ENCODE data around the gene TENT5C. TPM values are rescaled to one million over a fixed set of nuclear protein-coding genes. Genes with fewer than 3 reads are reported as not detected.

Gene TENT5C
- total and polyA plus RNA-seq, 2 of the 8 experiments (the other 6 are each of a cell fraction or from before 2014, with no cell fraction given) = 0.38 to 0.99 TPM

DNA sequence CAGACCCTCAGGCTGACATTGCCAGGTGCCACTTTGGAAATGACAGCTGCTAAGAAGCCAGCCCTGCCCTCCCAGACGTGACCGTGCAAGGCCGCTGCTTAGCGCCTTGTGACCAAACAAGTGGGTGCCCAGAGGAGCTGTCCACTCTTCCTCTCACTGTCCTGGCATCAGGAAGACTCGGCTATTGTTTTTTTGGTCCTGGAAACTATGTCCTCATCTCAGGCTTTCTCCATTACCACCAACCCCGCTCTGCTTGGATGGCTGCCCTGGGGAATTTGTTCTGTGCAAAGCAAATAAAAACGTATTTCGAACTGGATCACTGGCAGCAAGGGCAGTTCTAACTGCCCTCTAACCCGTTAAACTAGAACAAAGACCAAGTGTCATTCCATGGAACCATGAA is 13.7 kb upstream of the TENT5C start:
- H3K4me1 ChIP-seq (replicated peaks in 1 of 4; ENCODE audit: control insufficient read depth in 3 of 4, insufficient read depth in 4 of 4, low read length in 3 of 4) = peaks cover 0 to 2% (median 0%) of the 10 kb centered on the region in 4 experiments; a peak in 1 of 7 replicates
- H3K79me1 ChIP-seq (ENCODE audit: low read depth, low read length) = no peaks in the 10 kb centered on the region
- H3K18ac ChIP-seq (ENCODE audit: extremely low read depth, low read length) = no peak overlapping the region
- H3K9me3 ChIP-seq (ENCODE audit: insufficient read depth in 2 of 2, low read depth in 1 of 2, low read length in 1 of 2) = no peaks in the 10 kb centered on the region
- DNase-seq (ENCODE audit: low read depth in 1 of 2, low spot score in 2 of 2) (no peak), FAIRE-seq (no peak)
- H3K4me3 ChIP-seq (ENCODE audit: extremely low read depth in 1 of 4, insufficient read depth in 2 of 4, low read depth in 3 of 4, low read length in 4 of 4) = no peak overlapping the region
- ChIA-PET CTCF (ENCODE audit: partially characterized antibody) (interaction anchor here (0.7 to 3.1 kb wide), 9 partner anchors 10 to 525 kb away, joined by 3 to 18 read pairs (median 4); no protein-coding TSS in a partner anchor), POLR2A (ENCODE audit: partially characterized antibody) (interaction anchor here (3.2 kb wide), 1 partner anchor 15 kb away, joined by 16 read pairs; the partner anchor contains the start of gene TENT5C)
- H2AFZ ChIP-seq (ENCODE audit: low read length) = no peak overlapping the region
- H3K27ac ChIP-seq (ENCODE audit: low read depth, low read length) = no peak overlapping the region
- H2BK15ac ChIP-seq (ENCODE audit: low read length) = no peak overlapping the region
- H4K8ac ChIP-seq (ENCODE audit: extremely low read depth, insufficient read depth, low read length) = no peak overlapping the region
- no peak overlapping the region for H3K4me2 ChIP-seq (ENCODE audit: insufficient read depth in 1 of 2, low read depth in 2 of 2, low read length in 2 of 2)
- no peaks in the 10 kb centered on the region for H3K36me3 ChIP-seq (ENCODE audit: control insufficient read depth in 2 of 4, insufficient read depth in 4 of 4, low read length in 3 of 4)
- H3K4ac ChIP-seq (replicated peaks; ENCODE audit: insufficient read length, low read depth, low read length) = no peak overlapping the region
- H4K91ac ChIP-seq (replicated peaks; ENCODE audit: insufficient read length, low read length) = no peak overlapping the region
- H4K5ac ChIP-seq (ENCODE audit: insufficient read length, low read depth, low read length) = no peak overlapping the region
- H2BK5ac ChIP-seq (ENCODE audit: low read depth, low read length) = no peak overlapping the region
- no peak for TF ChIP-seq RFX5 (IDR thresholded peaks at IDR 0.05; ENCODE audit: borderline replicate concordance, low read depth, low read length)
- H3K56ac ChIP-seq (replicated peaks; ENCODE audit: insufficient read length, low read depth, low read length) = no peak overlapping the region
- 89% methylated on average over 8 of the region's 9 CpGs; no CpG with 5 or more reads in 1 of the 2 experiments for WGBS, 2 experiments (ENCODE audit: extremely low coverage in 1 of 2, insufficient coverage in 1 of 2, insufficient read length in 1 of 2, insufficient replicate concordance in 2 of 2, low coverage in 1 of 2, low lambda C conversion rate in 2 of 2, missing lambda C conversion rate in 1 of 2)
- H3K79me2 ChIP-seq (ENCODE audit: control insufficient read depth in 1 of 2, insufficient read depth in 2 of 2, low read length in 2 of 2) = no peaks in the 10 kb centered on the region
- H2BK120ac ChIP-seq (replicated peaks; ENCODE audit: low read depth, low read length) = no peak overlapping the region
- no peak overlapping the region for H3K23ac ChIP-seq (ENCODE audit: insufficient read length)
- no peak overlapping the region for H2AK5ac ChIP-seq (ENCODE audit: low read depth, low read length)
- H2BK12ac ChIP-seq (ENCODE audit: low read depth, low read length) = no peak overlapping the region
- H3K27me3 ChIP-seq (replicated peaks in 1 of 4; ENCODE audit: control insufficient read depth in 3 of 4, extremely low read depth in 1 of 4, insufficient read depth in 3 of 4, low read length in 3 of 4) = no peaks in the 10 kb centered on the region
- no peak overlapping the region for H2BK20ac ChIP-seq (ENCODE audit: low read length)
- no peak overlapping the region for H3K9ac ChIP-seq (replicated peaks in 1 of 4; ENCODE audit: extremely low read depth in 1 of 4, low read depth in 3 of 4, low read length in 3 of 4)
- no peaks in the 10 kb centered on the region for H3K23me2 ChIP-seq (ENCODE audit: low read depth, low read length)
- H4K20me1 ChIP-seq (replicated peaks in 1 of 2; ENCODE audit: control insufficient read depth in 1 of 2, insufficient read depth in 2 of 2, low read length in 2 of 2) = no peaks in the 10 kb centered on the region
- H3K14ac ChIP-seq (ENCODE audit: insufficient read length) = no peak overlapping the region
